Kidney (tissue), 14 donors: ENCODE measurements around the gene LSAMP. TPM values are rescaled to one million over a fixed set of nuclear protein-coding genes. Genes with fewer than 3 reads are reported as not detected.

ENCODE experiments used
- DNase-seq, 5 donors: peaks; one replicate each; pipeline ENCODE4 v3.0.0-alpha.2; 2013 to 2020
- FAIRE-seq: peaks from 2 replicates; lab custom pipeline; 2012; peaks lifted over from hg19 to GRCh38; lab: Jason Lieb, UNC
- H3K27ac ChIP-seq, 2 donors: one replicate each; pipeline ENCODE4 v1.7.0; 2013; ENCODE audit warnings: low read depth in 2 of 2, low read length in 2 of 2, inconsistent platforms in 1 of 2
- H3K27me3 ChIP-seq: one replicate; pipeline ENCODE4 v1.7.1; 2013; ENCODE audit warnings: low read length, inconsistent platforms; ENCODE audit not compliant: control insufficient read depth, insufficient read depth
- H3K36me3 ChIP-seq, 3 donors: one replicate each; pipeline versions ENCODE4 v1.7.0 to v1.7.1; 2013; ENCODE audit warnings: low read length in 3 of 3, control low read depth in 1 of 3, inconsistent platforms in 1 of 3; ENCODE audit not compliant: insufficient read depth in 3 of 3, control insufficient read depth in 2 of 3
- H3K4me1 ChIP-seq, 3 donors: one replicate each; pipeline versions ENCODE4 v1.7.0 to v1.7.1; 2013; ENCODE audit warnings: low read length in 3 of 3, inconsistent platforms in 1 of 3, low read depth in 1 of 3; ENCODE audit not compliant: control insufficient read depth in 2 of 3, insufficient read depth in 2 of 3
- H3K4me3 ChIP-seq, 3 donors: one replicate each; pipeline versions ENCODE4 v1.7.0 to v1.8.1; 2013; ENCODE audit warnings: low read length in 3 of 3, control low read depth in 1 of 3, inconsistent platforms in 1 of 3
- H3K9ac ChIP-seq, 3 donors: one replicate each; pipeline versions ENCODE4 v1.7.0 to v1.7.1; 2013; ENCODE audit warnings: low read length in 3 of 3, control low read depth in 1 of 3, inconsistent platforms in 1 of 3
- H3K9me3 ChIP-seq, 3 donors: one replicate each; pipeline versions ENCODE4 v1.7.0 to v1.7.1; 2013; ENCODE audit warnings: low read length in 3 of 3, control low read depth in 1 of 3, inconsistent platforms in 1 of 3; ENCODE audit not compliant: control insufficient read depth in 2 of 3, insufficient read depth in 1 of 3
- intact Hi-C: fragments of 100-400 bp; cut with DNase I; formaldehyde crosslinking; loops from one replicate; pipeline ENCODE4 v1.11.1; 2022
- polyA plus RNA-seq: library from polyadenylated mRNA; stranded (reverse); fragments of 350-450 nt; fragmentation: Illumina TruSeq; extraction: RNeasy Lipid Tissue Mini Kit (QIAGEN cat#74804); gene quantifications from one replicate; pipeline ENCODE4 v1.2.3, GENCODE V29; 2014; ENCODE audit warnings: low read depth, low replicate concordance; ENCODE audit not compliant: insufficient read depth
- total RNA-seq: library from RNA; stranded (reverse); fragmentation: NEBNext Ultra II Directional; extraction: Animal tissue kit (Norgen Biotek cat#: 25700); gene quantifications from one replicate; pipeline ENCODE4 v1.2.1, GENCODE V29; 2021
- TF ChIP-seq, protein P1 (sequence below): IDR thresholded peaks from 3 replicates; pipeline ENCODE4 v1.5.1; 2012; ENCODE audit warnings: mild to moderate bottlenecking, moderate library complexity, borderline replicate concordance; ENCODE audit not compliant: insufficient read depth; ENCODE audit errors: extremely low read depth
- donor health status: control.
- donor health status: control.
- donor health status: control.
- donor health status: control.
- donor health status: control.
- donor health status: DM: yes; HTN: yes; CAD: no.
- donor health status: Normal renal cell carcinoma (clear cell type).

The LSAMP gene
- total and polyA plus RNA-seq, 2 donors from 2014 or later: 1.4 to 3.5 TPM

DNA sequence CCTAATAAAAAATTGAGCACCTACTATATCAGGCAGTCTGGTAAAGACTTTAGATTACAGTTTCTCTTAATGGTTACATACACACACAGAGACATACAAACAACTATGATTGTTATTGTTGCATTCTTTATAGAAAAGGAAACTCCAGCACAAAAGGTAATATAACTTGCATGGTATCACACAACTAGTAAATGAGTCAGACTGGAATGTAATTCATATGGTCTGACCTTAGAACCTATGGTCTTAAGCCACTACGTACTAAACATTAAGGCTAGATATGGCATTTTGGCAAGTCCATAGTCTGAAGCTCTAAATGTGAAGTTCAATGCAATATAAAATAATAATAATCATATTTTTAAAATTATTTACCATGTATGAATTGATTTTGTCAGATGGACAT is 380.6 kb downstream of the LSAMP start:
- FAIRE-seq (no peak), DNase-seq (no peak)
- Histone ChIP-seq H3K4me3 (no peak overlapping the region), H3K27me3 (no peaks in the 10 kb centered on the region), H3K4me1 (no peaks in the 10 kb centered on the region), H3K9ac (no peak overlapping the region), H3K9me3 (no peaks in the 10 kb centered on the region), H3K27ac (no peak overlapping the region), H3K36me3 (no peaks in the 10 kb centered on the region)
- intact Hi-C loops: no loop called here
- TF ChIP-seq, protein P1, sequence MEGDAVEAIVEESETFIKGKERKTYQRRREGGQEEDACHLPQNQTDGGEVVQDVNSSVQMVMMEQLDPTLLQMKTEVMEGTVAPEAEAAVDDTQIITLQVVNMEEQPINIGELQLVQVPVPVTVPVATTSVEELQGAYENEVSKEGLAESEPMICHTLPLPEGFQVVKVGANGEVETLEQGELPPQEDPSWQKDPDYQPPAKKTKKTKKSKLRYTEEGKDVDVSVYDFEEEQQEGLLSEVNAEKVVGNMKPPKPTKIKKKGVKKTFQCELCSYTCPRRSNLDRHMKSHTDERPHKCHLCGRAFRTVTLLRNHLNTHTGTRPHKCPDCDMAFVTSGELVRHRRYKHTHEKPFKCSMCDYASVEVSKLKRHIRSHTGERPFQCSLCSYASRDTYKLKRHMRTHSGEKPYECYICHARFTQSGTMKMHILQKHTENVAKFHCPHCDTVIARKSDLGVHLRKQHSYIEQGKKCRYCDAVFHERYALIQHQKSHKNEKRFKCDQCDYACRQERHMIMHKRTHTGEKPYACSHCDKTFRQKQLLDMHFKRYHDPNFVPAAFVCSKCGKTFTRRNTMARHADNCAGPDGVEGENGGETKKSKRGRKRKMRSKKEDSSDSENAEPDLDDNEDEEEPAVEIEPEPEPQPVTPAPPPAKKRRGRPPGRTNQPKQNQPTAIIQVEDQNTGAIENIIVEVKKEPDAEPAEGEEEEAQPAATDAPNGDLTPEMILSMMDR: no peak

DNA sequence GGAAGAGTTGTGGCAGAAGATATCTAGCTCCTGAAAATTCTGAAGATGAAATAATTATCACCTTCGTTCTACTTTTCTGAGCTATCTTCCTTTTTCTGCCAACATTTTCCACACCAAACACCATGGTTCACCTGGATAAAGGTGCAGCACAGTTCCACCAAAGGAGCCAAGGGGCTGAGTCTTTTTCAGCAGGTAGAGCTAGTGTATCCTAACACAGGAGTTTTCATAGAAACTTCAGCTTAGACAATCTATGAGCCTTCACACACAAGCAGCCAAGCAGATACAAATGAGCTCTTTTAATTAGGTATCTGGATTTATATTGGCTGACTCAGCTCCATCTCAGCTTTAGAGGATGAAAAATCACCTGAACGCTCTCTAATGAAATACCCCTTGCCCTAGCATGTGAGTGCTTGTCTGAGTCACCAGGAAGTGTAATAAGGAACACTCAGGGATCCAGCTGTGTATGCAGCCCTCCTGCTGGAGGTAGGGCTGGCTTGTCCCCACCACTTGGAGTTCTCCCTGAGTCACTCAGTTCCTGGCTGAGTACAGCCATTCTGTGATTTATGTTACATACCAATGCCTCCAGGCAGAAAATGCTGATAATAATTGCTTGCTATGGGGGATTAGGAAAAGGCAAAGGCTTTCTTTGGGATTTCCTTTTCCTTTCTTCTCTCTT is 385.7 kb downstream of the LSAMP start:
- no peaks in the 10 kb centered on the region for H3K4me1 ChIP-seq
- H3K9ac ChIP-seq: no peak overlapping the region
- H3K27me3 ChIP-seq: no peaks in the 10 kb centered on the region
- H3K9me3 ChIP-seq: no peaks in the 10 kb centered on the region
- FAIRE-seq: no peak
- peak; percentile 19 to 61 (median 40) for DNase-seq
- intact Hi-C loops: no loop called here
- no peaks in the 10 kb centered on the region for H3K36me3 ChIP-seq
- H3K27ac ChIP-seq: no peak overlapping the region
- H3K4me3 ChIP-seq: no peak overlapping the region
- TF ChIP-seq, protein P1: no peak

DNA sequence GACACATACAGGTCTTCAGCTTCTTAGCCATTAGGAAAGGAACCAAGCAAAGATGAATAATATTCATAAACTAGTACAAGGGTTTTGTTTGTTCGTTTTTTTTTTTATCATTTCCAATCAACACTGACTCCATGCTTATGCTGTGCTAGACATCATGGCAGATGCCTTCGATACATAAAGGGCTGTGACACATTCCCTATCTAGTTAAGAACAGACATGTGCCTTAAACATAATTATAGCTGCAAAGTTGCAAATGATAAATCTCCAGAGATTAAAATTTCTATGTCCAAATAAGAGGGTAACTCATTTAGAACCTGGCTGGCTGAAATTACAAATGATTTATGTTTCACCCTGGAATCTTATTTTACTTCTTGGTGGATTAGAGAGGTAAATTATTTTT is 386.4 kb downstream of the LSAMP start:
- Histone ChIP-seq H3K9me3 (no peaks in the 10 kb centered on the region), H3K27ac (no peak overlapping the region), H3K4me3 (no peak overlapping the region), H3K9ac (no peak overlapping the region), H3K36me3 (no peaks in the 10 kb centered on the region), H3K4me1 (no peaks in the 10 kb centered on the region), H3K27me3 (no peaks in the 10 kb centered on the region)
- intact Hi-C loops: no loop called here
- no peak for DNase-seq
- TF ChIP-seq, protein P1: no peak
- no peak for FAIRE-seq
